ENCODE results near the gene ECPAS. TPM values are rescaled to one million over a fixed set of nuclear protein-coding genes. Genes with fewer than 3 reads are reported as not detected.
"Not testable (repeated sequence)": the region's sequence is repeated elsewhere in the genome, so short reads cannot be mapped to it uniquely, and the experiment has no call there.

Gene ECPAS
- total RNA-seq, 4 donors from 2014 or later, result 53.5 to 75.7 (median 66.1) TPM

DNA sequence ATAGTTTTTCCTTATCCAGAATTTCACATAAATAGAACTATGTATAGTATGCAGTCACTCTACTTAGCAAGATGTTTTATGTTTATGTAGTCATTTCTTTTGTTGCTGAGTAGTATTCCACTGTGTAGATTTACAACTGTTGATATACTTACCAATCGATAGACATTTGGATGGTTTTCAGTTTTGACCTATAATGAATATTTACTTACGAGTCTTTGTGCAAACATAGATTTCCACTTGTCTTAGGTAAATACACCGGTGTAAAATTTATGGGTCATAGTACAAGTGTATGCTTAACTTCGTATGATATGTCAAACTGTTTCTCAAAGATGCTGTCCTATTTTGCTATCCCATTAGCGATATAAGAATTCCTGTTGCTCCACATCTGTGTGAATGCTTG is 134.4 kb downstream of the ECPAS start:
- WGBS, 2 donors, result 80 to 82% methylated on average over 5 of the region's 5 CpGs
- no peak for DNase-seq (ENCODE audit: low spot score in 2 of 2)
- intact Hi-C loops (cut with DNase I; ENCODE audit: low total_unique reads), result no loop called here
- TF ChIP-seq, protein P1, sequence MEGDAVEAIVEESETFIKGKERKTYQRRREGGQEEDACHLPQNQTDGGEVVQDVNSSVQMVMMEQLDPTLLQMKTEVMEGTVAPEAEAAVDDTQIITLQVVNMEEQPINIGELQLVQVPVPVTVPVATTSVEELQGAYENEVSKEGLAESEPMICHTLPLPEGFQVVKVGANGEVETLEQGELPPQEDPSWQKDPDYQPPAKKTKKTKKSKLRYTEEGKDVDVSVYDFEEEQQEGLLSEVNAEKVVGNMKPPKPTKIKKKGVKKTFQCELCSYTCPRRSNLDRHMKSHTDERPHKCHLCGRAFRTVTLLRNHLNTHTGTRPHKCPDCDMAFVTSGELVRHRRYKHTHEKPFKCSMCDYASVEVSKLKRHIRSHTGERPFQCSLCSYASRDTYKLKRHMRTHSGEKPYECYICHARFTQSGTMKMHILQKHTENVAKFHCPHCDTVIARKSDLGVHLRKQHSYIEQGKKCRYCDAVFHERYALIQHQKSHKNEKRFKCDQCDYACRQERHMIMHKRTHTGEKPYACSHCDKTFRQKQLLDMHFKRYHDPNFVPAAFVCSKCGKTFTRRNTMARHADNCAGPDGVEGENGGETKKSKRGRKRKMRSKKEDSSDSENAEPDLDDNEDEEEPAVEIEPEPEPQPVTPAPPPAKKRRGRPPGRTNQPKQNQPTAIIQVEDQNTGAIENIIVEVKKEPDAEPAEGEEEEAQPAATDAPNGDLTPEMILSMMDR (IDR thresholded peaks at IDR 0.05), result no peak
- no peak for TF ChIP-seq POLR2A (IDR thresholded peaks at IDR 0.05)
- no peak overlapping the region for H3K4me3 ChIP-seq (ENCODE audit: low read depth, poor library complexity, severe bottlenecking)

- WGBS, 2 donors, result 51 to 62% methylated on average over 4 of the region's 4 CpGs
- no peak overlapping the region for H3K4me3 ChIP-seq (ENCODE audit: low read depth, poor library complexity, severe bottlenecking)
- no peak for TF ChIP-seq POLR2A (IDR thresholded peaks at IDR 0.05)
- TF ChIP-seq, protein P1 (IDR thresholded peaks at IDR 0.05), result no peak
- intact Hi-C loops (cut with DNase I; ENCODE audit: low total_unique reads), result no loop called here
- DNase-seq (ENCODE audit: low spot score in 2 of 2), result no peak
Observed at GRCh38 chr9:111348821-111349271, 135.3 kb downstream of the ECPAS start.

GRCh38 chr9:111334318-111334863 is 149.8 kb downstream of the ECPAS start:
- DNase-seq (ENCODE audit: low spot score in 2 of 2); intact Hi-C loops (cut with DNase I; ENCODE audit: low total_unique reads); H3K4me3 ChIP-seq (ENCODE audit: low read depth, poor library complexity, severe bottlenecking): not testable (repeated sequence)
- WGBS, 2 donors, result 82 to 85% methylated on average over 4 to 5 of the region's 5 CpGs

DNA sequence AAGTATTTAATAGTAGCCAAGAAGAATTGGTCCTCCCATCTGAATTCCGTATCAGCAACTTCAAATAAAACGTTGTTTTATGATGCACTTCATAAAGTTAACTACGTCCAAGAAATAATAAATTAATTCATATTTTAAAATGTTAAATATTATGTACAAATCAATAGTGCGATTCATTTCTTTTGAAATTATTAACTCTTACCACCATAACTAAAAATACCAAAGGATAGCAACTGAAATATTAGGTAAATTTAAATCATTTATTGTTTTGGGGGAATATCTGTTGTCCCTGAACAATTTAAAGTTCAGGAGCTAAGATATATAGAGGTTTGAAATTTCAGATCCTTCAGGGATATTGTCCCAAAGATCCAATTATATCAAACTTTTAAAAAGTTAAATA is 154.1 kb downstream of the ECPAS start, which contains the start of gene OR2K2:
Gene OR2K2, minus strand, starts transcription at position 101 of the 400 bp plus-strand sequence. CDS start 1,791 bp downstream, outside the sequence.
- WGBS, 2 donors, result 82 to 88% methylated on average over 4 of the region's 4 CpGs
- intact Hi-C loops (cut with DNase I; ENCODE audit: low total_unique reads), result no loop called here
- DNase-seq (ENCODE audit: low spot score in 2 of 2), result no peak
- H3K4me3 ChIP-seq (ENCODE audit: low read depth, poor library complexity, severe bottlenecking), result no peak within 1 kb of the TSS
- TF ChIP-seq, protein P1 (IDR thresholded peaks at IDR 0.05), result no peak
- TF ChIP-seq POLR2A (IDR thresholded peaks at IDR 0.05), result no peak

- H3K4me3 ChIP-seq (ENCODE audit: low read depth, poor library complexity, severe bottlenecking), result no peak overlapping the region
- 61 to 68% methylated on average over 3 of the region's 3 CpGs for WGBS, 2 donors
- TF ChIP-seq, protein P1 (IDR thresholded peaks at IDR 0.05), result no peak
- TF ChIP-seq POLR2A (IDR thresholded peaks at IDR 0.05), result no peak
- intact Hi-C loops (cut with DNase I; ENCODE audit: low total_unique reads), result loop anchor here (10.0 kb wide), 1 partner anchor 1846 kb away; no protein-coding TSS in a partner anchor
- DNase-seq (ENCODE audit: low spot score in 2 of 2), result no peak
Observed at GRCh38 chr9:111320631-111321030, 163.6 kb downstream of the ECPAS start.

GRCh38 chr9:111316796-111317195 is 167.4 kb downstream of the ECPAS start:
- WGBS, 2 donors, result 64 to 67% methylated on average over 3 of the region's 3 CpGs
- no peak for DNase-seq (ENCODE audit: low spot score in 2 of 2)
- intact Hi-C loops (cut with DNase I; ENCODE audit: low total_unique reads), result no loop called here
- TF ChIP-seq, protein P1 (IDR thresholded peaks at IDR 0.05), result no peak
- no peak for TF ChIP-seq POLR2A (IDR thresholded peaks at IDR 0.05)
- no peak overlapping the region for H3K4me3 ChIP-seq (ENCODE audit: low read depth, poor library complexity, severe bottlenecking)

Other genes starting within 250 kb of the ECPAS start
- gene OR2K2, start 154.2 kb downstream of the ECPAS start, total RNA-seq, result under 1 TPM in 1 of 4 donors, not detected in 3; 0.25 TPM
- 1 to 10 TPM in 3 of 4 donors, under 1 TPM in 1; 0.55 to 3.4 (median 2.3) TPM for gene ZNF483, start 40.8 kb upstream of the ECPAS start, total RNA-seq
- 10 to 100 TPM; 20.2 to 50.1 (median 40.4) TPM for gene PTGR1, start 115.3 kb upstream of the ECPAS start, total RNA-seq
- 10 to 100 TPM in 1 of 4 donors, 1 to 10 TPM in 3; 6.8 to 13.1 (median 8.4) TPM for gene DNAJC25, start 147.0 kb upstream of the ECPAS start, total RNA-seq
- 10 to 100 TPM in 2 of 4 donors, 1 to 10 TPM in 2; 5.3 to 21.1 (median 15.4) TPM for gene GNG10, start 177.2 kb upstream of the ECPAS start, total RNA-seq

Data from lower leg skin (tissue), 4 donors.